HG02885 (cell line): ENCODE data around the gene COL16A1.

Experiments used
- ATAC-seq: cut with Tn5 transposase; IDR thresholded peaks from one replicate; pipeline ENCODE4 v1.9.1; 2021; ENCODE audit warnings: mild to moderate bottlenecking; ENCODE audit not compliant: unreplicated experiment, poor library complexity

Gene COL16A1

DNA sequence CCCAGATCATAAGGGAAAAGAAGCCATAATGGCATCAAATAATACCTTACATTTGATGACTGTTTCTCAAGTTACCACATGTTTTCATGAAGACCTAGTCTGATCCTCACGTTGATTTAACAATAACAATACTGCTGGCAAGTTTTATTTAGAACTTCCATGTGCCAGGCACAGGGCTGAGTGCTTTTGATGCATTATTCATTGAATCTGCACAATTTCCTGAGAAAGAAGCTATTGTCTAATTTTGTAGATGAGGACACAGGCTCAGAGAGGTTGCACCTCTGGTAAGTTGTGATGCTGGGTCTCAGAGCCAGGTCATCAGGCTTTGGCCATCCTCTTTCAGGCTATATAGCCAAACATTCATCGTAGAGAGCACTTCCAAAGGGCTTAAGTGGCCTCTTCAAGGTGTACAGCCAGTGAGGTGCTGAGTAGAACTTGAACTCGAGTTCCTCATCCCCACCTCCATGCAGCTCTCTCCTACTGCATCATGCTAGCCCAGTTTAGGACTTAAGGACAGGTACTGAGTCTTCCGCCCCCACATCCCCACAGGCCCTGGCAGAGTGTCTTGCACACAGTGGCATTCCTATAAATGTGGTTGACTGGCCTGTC is 50.8 kb downstream of the COL16A1 start:
- ATAC-seq = no peak

DNA sequence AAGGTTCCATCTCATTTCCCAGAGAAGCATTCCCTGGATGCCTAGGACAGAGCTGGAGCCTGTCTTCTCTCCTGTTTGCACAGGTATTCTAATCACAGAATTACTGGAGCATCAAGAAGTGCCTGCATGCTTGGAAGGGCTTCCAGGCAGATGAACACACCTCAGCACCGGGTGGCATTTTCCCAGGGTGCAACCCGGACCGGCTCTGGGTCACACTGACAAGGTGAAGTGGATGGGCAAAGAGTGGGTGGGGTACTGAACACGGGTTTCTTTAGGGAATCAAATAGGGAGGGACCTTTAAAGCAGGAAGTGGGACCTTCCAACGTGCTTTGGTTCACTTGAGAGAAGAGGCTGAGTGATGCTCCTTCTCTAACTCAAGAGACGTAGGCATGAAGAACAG is 52.1 kb downstream of the COL16A1 start:
- ATAC-seq = no peak

DNA sequence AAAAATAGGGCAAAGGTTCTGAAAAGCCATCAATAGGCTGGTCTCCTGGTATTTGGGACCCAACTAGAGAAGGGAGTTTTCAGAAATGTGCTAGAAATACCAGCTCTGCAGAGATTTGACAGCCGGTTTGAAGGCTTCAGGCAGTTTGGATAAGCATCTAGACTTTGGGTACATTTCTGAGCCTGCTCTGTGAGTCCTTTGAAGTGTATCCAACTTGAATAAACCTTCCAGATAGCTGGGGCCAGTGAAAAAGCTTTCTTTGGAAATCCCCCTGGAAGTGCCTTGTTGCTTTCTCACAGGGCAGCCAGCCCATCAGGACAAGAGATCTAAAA is 52.8 kb downstream of the COL16A1 start:
- ATAC-seq = no peak

DNA sequence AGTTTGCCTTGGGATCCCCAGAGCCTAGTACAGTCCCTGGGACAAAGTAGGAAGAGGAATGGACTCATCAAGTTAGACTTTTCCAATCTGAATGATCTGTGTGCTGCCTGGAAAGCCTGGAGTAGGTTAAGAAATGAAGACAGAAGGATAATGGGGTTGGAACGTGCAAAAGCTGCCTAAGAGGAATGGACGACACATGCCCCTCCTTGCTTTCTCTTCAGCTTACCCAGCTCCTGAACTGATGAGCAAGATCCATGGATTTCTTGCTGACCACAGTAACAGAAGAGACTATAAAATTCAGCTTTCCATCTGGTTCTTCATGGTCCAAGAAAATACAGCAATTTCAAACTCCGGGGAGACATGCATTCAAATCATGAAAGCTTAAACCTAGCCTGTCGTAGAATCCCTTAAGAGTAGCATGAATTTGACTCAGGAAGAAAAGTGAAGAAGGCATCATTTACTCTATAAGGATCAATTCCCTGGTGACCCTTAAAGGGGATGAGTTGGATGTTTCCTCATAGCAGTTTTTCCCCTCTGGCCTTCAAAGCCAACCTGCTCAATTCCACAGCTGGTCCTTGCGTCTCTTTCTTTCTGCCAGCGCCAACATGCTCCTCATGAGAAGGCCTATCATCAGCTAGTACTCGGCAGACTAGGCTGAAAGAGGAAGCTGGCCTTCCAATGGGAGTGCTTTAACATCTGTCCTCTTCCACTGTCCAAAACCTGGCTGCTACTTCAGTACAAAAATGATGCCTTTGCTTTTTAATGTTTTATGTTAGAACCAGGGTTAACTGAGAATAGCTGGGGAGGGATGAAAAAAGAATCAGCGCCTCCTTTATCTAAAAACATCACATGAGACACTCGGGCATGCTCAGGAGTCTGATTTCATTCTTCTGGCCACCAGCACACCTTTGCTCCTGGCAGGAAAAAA is 53.4 kb downstream of the COL16A1 start:
- ATAC-seq = no peak

DNA sequence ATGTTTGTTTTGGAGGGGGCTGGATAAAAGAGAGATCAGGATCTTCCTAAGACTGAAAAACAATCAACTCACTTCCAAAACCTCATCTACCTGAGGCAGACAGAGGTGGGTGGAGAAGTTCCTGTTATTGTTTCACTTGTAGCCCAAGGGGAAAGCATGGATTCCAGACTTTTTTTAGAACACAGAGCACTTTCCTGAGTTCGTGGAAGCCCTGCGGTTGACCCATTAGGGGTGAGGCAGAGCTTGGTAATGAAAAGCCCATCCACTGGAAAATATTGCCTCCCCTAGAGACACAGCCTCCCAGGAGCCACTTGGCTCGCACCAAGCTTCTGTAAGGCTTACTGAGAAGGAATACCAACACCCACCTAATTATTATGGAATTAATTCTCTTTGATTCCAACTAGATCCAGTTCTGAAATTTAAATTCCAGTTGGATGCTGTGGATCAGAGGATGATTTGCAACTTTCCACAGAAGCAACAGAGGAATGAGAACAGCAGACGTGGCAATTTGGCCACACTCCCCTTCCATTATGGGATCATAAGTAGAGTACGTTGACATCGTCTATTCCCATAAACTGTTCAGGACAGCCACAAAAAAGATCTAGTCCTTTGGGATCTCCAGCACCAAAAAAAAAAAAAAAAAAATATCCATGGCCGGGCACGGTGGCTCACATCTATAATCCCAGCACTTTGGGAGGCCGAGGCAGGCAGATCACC is 55.0 kb downstream of the COL16A1 start:
- no peak for ATAC-seq

DNA sequence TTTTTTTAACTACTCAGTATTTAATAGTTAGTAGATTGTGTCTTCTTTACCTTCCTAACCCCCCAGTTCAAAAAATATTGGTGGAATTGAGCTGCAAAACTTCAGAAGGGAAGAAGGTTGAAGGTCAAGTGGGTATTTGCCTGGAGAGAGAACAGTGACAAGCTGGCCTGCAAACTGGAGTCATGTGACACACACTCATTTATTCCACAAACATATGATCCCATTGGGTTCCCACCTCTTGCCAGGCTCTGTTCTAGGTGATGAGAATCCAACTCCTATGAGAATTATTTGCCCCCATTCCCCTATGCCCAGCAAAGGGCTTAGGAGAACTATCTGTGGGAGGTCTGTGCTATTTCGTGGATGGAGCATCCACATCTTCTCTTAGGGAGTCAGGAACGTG is 55.6 kb downstream of the COL16A1 start:
- no peak for ATAC-seq

DNA sequence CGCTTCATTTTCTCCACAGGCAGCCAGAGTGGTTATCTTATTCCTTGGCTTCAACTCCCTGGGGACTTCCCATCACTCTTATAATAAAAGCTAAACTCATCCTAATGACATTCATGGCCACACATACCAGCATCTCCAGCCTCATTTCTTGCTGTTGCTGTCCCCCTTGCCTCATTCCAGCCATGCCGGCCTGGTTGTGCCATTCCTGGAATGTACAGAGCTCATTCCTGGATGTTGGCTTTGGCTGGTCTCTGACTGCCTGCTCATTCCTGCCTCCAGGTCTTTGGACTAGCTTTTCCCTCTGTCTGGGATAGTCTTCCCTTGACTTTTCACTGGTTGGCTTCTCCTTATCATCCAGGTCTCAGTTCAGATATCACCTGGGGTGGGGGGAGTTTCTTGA is 56.7 kb downstream of the COL16A1 start:
- no peak for ATAC-seq

DNA sequence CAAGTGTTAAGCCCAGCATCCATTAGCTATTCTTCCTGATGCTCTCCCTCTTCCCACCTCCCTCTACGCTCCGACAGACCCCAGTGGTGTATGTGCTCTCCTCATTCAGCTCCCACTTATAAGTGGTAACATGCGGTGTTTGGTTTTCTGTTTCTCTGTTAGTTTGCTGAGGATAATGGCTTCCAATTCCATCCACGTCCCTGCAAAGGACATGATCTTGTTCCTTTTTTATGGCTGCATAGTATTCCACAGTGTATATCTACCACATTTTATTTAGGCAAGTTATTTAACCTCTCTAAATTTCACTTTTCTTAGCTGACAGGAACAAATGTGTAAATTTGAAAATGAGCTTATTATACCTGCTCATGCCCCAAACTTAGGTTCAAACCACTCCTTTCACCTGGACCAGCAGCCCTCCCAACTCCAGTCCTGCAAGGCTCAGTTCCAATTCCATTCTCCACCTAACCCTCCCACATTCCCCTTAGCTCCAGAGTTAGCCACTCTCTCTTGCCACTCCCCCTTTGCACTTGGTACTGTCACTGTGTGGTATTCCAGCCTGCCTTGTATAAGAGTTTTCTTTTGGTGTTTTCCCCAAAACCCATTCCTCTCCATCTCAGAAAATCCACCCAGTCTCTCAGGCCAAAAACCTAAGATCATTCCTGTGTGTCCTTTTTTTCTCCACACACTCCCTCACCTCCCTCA is 57.4 kb downstream of the COL16A1 start:
- ATAC-seq = no peak

DNA sequence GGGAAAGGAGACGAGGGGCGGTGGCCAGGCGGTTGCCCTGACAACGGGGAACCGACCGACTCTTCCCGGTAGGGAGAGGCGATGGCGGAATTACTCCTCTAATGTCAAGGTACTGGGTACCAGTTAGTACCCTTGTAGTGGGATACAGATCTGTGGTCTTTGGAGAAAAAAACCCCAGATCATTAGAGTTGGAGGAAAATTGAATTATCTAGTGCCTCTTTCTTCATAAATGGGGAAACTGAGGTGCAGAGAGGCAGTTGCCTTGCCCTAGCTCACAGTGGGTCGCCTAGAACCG is 58.6 kb downstream of the COL16A1 start:
- no peak for ATAC-seq

DNA sequence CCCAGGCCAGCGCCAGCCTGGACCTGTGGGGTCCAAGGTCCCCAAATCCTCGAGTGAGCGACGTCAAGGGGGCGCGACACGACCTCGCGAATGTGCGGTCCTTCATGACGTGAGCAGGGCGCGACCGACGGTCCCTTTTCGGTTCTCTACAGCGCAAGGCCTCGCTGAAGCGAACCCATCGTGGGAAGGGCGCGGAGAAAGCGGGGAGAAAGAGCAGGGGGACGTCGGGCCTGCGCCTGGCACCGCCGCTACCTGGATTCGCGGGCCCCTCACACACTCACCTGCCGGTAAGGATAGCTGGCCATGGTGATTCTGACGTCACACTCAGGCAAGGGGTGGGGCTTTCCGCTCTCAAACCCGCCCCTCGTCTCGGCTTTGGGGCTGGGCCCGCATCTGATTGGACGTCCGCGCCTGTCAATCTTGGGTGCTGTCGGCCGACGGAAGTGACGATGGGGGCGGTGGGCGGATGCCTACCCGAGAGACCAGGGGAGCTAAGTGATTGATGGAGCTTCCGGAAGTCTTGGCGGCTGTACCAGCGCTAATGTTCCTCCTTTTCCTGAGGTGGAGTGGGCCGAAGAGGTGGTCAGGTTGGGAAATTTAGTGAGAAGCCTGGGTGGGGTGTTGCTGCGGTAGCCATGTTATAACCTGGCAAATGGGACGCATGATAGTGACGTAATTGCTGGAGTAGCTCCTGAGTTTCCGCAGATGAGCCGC is 59.1 kb downstream of the COL16A1 start, which contains the start of gene PEF1:
PEF1 (minus strand) TSS at position 317 of the 714 bp plus-strand sequence; CDS start at position 305, 12 bp downstream.
- peak; percentile 89 for ATAC-seq

DNA sequence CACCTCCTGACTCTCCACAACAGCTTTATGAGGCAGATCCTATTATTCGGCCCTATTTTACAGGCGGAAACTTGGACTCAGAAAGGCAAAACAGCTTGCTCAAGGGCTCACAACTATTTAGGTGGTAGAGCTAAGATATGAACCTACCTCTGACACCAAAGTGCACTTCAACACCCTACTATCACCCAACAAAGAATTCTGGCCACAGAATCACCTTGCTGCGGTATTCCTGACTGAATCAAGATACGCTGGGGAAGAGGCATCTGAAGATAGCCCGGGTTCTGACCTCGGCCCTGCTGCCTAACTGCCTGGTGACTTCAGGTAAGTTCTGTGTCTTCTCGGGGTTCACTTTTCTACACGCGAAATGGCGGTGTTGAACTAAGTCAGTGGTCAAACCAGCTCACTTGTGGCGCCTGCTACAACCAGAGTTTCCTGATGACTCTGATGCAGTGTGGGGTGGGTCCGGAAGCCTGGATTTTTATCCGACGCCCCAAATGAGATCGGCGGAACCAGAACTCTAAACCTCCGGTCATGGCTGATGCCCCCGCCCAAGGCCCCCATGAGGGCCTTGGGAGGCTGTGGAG is 59.7 kb downstream of the COL16A1 start:
- ATAC-seq = no peak

DNA sequence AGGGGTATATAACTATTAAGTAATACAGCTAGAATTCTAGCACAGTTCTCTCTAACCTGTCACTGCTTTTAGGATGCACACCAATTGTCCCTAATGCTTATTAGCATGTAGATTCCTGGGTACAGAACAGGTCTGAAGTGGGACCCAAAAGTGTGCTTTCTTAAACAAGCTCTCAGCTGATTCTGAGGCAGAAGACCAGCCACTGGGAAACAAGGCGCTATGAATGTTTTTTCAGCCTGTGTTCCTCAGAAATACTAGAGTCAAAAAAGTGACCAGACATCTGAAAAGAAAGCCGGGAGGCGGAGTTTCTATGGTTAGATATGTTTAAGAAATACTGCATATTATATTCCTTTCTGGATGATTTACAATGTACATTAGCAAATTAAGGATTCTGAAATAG is 60.9 kb downstream of the COL16A1 start:
- ATAC-seq = no peak

DNA sequence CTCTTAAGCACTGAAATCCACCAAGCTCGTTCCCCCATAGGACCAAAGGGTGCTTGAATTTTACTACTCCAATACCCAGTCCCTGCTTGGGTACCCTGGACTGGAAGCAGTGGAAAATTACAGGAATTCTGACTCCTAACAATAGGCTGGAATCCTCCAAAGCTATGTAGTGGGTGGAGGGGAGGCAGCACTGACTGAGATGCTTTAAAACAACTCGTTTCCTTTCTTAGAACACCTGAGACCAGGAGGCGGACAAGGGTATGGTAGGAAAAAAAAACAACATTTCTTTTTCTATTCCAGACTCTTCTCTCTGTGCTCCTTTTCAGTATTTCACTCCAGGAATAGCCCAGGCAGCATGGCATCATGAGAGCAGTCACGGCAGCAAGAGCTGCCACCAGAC is 61.5 kb downstream of the COL16A1 start:
- no peak for ATAC-seq

DNA sequence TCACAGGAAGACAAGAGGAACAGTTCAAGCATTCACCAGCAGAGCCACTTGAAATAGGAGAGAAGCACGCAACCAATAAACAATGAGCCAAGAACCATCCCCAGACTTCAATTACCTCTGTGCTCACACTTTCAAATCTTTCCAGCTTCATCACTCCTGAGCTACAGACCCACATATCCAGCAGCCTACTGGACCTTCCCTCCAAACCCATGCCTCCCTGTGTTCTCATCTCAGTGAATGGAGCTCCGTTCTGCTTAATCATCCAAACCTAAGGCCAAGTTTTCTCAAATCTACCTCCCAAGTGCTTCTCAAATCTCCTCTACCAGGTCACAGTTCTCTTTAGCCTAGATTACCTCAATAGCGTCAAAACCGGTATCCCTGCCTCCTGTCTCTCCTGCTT is 62.9 kb downstream of the COL16A1 start:
- no peak for ATAC-seq

DNA sequence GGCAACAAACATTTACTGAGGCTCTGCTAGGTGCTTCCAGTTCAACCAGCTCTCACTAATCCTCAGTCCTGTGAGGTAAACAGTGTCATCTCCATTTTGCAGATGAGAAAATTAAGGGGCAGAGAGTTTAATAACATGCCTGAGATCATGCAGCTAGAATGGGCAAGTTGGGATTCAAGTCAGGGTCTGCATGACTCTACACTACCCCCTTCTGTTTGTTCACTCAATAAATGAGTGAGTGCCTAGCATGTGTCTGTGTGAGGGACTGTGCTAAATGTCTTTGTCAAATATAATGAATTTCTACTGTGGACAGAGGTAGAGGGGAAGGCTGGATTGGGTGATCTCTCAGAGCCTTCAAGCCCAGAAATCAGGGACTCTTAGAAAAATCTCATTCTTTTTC is 63.6 kb downstream of the COL16A1 start:
- ATAC-seq = no peak

DNA sequence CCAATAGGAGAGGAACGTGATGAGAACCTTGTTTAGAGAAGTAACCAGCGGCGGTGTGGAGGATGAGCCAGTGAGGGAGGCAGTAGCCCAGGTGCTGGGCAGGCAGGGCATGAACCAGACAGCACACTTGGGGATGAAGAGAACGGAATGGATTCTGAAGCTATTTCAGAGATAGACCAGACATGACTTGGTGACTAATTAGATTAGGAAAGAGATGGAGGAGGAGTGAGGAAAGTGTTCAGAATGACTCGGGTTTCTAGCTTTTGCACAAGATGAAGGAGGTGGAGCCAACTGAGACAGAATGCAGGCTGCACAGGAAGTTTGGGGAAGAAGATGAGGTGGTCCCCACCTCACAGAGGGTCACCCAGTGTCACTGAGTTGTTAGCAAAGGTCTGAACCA is 64.3 kb downstream of the COL16A1 start:
- no peak for ATAC-seq

DNA sequence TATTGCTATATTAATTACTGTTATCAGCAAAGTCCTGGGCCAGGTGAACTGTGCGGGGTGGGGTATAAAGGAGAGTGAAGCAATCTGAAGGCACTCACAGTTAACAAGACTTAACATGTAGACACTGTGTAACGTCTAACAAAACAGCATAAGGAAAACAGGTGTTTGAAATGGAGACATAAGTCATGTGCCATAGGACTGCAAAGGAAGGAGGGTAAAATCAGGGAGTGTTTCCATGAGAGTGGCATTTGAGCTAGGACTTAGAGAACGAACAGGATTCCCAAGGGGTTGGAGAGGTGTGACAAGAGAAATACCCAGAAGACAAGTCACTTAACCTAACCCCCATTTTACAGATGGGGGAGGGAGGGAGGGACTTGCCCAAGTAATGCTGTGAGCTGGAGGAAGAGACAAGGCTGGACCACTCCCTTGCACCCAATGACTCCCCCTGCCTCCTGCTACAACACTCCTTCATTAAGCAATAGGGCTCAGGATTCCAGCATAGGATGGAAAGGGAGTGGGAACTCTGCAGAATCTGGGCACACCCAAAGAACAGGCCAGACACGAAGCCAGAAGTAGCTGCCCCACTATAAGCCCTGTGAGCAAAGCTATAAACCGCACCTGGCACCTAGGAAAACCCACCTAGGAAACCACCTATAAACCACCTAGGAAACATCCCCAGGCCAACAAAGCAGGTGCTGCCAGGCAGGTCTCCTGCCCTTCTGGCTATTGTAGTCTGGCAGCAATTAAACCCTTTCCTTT is 65.7 kb downstream of the COL16A1 start:
- no peak for ATAC-seq

DNA sequence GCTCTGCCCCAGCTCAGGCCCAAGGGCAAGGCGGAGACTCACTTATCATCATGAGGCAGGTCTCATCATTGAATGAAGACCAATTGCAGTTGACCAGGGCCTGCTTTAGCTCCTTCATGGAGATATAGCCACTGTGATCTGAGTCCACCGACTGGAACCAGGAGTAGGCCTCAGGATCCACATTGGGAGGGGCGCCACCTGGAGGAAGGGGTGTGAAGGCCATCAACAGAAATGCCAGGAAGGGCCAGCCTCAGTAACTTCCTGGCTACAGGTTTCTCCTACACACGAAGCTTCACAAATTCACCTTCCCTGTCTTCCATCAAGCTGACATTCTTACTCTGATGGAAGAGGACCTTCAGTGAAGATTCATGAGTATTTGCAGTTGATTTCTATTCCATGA is 70.7 kb downstream of the COL16A1 start:
- no peak for ATAC-seq

DNA sequence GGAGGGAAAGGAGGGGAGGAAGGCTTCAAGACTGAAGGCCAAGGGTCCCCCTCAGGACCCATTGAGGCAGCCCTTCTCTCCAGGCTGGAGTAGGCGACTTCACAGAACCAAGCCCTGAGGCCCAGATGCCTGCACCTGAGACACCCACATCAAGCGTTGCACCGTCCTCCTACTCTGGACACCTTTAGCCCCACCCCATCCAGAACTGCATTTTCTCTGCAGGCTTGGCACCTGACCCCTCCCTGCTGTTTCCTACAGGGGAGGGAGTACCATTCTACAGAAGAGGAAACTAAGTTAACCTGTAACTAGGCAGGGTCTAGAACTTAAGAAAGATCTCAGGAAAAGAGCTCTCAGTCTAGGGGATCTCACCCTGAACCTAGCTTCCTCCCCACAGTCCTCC is 71.2 kb downstream of the COL16A1 start:
- ATAC-seq = no peak
